OCI-LY3 (cell line): ENCODE data around the gene EEF2.

Source experiments
- EZH2phosphoT487 ChIP-seq: fragments of 200-600 bp; shearing (Covaris generic); IDR thresholded peaks from 2 replicates; pipeline ENCODE4 v1.6.1; 2018; ENCODE audit warnings: antibody characterized with exemption, mixed run types, low read depth
- TF ChIP-seq, protein P1 (sequence below): fragments of 200-600, 300-600 bp; sonication (generic); IDR thresholded peaks from 2 replicates; pipeline ENCODE4 v1.5.1; 2014; ENCODE audit warnings: antibody characterized with exemption, low read length, low read depth

DNA sequence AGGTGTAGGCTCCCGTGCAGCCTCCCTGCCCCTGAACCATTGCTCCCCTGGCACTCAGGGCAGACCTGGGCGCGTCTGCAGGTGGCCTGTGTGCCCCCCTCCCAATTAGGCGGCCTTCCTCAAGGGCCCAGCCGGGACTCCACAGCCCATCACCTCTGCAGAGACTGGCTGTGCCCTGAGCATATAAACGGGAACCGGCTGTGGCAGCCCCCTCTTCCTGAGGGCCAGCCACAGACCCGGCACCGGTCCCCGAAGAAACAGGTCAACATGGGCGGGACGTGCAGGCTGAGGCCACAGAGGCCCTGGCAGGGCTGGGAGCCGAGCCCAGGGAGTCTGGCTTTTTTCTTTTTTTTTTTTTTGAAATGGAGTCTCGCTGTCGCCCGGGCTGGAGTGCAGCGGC is 34.3 kb upstream of the EEF2 start:
- no peak for TF ChIP-seq EZH2phosphoT487
- TF ChIP-seq, protein P1, sequence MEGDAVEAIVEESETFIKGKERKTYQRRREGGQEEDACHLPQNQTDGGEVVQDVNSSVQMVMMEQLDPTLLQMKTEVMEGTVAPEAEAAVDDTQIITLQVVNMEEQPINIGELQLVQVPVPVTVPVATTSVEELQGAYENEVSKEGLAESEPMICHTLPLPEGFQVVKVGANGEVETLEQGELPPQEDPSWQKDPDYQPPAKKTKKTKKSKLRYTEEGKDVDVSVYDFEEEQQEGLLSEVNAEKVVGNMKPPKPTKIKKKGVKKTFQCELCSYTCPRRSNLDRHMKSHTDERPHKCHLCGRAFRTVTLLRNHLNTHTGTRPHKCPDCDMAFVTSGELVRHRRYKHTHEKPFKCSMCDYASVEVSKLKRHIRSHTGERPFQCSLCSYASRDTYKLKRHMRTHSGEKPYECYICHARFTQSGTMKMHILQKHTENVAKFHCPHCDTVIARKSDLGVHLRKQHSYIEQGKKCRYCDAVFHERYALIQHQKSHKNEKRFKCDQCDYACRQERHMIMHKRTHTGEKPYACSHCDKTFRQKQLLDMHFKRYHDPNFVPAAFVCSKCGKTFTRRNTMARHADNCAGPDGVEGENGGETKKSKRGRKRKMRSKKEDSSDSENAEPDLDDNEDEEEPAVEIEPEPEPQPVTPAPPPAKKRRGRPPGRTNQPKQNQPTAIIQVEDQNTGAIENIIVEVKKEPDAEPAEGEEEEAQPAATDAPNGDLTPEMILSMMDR: no peak
